HG03196 (cell line): ENCODE results near the gene SHLD2.
"Not testable (repeated sequence)": the region's sequence is repeated elsewhere in the genome, so short reads cannot be mapped to it uniquely, and the experiment has no call there.

Experiments used
- ATAC-seq: cut with Tn5 transposase; IDR thresholded peaks from one replicate; pipeline ENCODE4 v1.9.1; 2021; ENCODE audit not compliant: unreplicated experiment

SHLD2 gene, protein sequence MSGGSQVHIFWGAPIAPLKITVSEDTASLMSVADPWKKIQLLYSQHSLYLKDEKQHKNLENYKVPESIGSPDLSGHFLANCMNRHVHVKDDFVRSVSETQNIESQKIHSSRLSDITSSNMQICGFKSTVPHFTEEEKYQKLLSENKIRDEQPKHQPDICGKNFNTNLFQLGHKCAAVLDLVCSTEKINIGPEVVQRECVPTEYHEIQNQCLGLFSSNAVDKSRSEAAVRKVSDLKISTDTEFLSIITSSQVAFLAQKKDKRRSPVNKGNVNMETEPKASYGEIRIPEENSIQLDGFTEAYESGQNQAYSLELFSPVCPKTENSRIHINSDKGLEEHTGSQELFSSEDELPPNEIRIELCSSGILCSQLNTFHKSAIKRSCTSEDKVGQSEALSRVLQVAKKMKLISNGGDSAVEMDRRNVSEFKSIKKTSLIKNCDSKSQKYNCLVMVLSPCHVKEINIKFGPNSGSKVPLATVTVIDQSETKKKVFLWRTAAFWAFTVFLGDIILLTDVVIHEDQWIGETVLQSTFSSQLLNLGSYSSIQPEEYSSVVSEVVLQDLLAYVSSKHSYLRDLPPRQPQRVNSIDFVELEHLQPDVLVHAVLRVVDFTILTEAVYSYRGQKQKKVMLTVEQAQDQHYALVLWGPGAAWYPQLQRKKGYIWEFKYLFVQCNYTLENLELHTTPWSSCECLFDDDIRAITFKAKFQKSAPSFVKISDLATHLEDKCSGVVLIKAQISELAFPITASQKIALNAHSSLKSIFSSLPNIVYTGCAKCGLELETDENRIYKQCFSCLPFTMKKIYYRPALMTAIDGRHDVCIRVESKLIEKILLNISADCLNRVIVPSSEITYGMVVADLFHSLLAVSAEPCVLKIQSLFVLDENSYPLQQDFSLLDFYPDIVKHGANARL

DNA sequence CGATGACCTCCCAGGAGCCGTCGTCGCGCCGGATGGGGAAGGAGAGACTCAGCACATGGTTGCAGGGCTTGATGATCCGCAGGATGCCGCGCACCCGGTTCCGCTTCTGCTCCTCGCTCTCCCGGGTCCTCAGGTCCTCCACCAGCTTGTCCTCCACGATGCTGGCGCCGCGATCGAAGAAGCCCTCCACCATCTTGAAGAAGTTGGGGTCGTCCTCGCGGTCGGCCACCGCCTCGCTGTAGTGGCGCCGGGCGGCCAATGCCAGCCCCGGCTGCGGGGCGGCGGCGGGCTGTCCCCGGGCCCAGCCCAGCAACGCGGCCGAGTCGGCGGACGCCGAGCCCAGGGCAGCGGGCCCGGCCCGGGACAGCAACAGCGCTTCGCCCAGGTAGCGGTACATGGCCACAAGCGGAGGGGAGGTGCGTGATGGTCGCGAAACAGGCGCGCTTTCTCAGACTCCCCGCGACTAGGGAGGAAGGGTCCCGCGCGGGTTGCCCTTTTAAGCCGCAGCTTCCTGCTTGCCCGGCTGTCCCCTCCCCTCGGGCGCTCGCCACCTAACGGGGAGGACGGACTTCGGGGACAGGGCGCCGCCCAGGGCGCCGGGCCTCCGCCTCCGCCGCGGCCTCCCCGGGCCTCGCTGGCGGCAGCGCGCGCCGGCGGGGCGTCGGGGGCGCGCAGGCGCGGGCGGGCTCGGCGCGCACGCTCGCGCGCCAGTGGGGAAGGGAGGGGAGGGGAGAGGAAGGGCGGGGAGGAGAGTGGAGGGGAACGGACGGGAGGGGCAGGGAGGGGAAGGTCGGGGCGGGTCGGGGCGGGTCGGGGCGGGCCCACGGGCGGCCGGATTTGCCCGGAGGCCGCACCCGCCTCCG, at the start of gene SHLD2, which contains the start of gene GLUD1:
SHLD2 (plus strand) TSS at position 834 of the 863 bp plus-strand sequence. CDS start 56,149 bp downstream, outside the sequence.
GLUD1 (minus strand) TSS at position 471 of the 863 bp plus-strand sequence; CDS start at position 397, 74 bp downstream.
- ATAC-seq = peak; percentile 71

- ATAC-seq = no peak
Measured at GRCh38 chr10:87045434-87045938, 49.5 kb upstream of the SHLD2 start.

GRCh38 chr10:87053111-87053510, 41.9 kb upstream of the SHLD2 start:
- no peak for ATAC-seq

DNA sequence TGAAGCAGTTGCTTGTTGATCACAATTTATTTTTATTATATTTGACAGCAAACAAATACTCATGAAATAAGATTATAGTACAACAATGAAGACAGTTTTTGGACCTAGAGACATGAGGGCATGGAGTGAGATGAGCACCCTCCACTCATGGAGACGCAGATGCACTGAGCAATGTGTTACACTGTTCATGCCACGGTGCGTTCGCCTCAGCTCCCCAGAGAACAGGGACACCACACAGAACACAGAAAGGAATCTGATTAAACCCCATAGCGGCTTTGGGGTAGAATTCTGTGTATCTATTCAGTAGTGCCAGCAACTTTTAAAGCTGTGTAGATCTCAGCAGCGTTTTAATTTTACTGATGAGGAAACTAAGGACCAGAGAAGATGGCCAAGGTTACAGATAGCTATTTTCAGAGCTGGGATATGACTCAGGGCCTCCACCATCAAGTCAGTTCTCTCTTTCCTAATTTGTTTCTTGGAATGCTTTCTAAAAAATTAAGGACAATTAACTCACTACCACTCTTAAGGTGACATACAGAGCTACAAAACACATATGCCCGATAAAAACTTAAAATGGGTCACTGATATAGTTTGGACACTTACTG, 41.3 kb upstream of the SHLD2 start:
- no peak for ATAC-seq

GRCh38 chr10:87054373-87055295, 40.4 kb upstream of the SHLD2 start:
- ATAC-seq = no peak

- ATAC-seq = no peak
Measured at GRCh38 chr10:87058171-87058570, 36.8 kb upstream of the SHLD2 start.

- ATAC-seq = no peak
Measured at GRCh38 chr10:87059401-87059800, 35.6 kb upstream of the SHLD2 start.

GRCh38 chr10:87060280-87060928, 34.6 kb upstream of the SHLD2 start:
- no peak for ATAC-seq

DNA sequence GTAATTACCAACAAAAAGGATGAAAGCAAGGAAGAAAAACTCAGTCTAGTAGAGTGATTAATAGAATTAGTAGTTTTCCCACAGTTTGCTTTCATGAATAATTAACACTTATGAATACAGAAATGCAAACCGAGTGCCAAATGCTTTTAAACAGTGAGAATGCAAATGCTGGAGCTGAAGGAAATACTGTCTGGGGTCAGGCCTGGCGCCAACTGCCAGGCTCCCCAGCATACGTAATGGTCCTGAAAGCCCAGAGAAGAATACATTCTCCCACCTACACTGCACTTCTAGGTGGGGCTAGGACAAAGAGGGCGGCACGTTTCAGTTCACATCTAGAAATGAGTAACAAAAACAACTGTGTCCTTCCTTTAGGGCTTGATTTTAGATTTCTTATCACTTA, 30.4 kb upstream of the SHLD2 start:
- no peak for ATAC-seq

GRCh38 chr10:87066178-87066577, 28.8 kb upstream of the SHLD2 start:
- ATAC-seq = no peak

DNA sequence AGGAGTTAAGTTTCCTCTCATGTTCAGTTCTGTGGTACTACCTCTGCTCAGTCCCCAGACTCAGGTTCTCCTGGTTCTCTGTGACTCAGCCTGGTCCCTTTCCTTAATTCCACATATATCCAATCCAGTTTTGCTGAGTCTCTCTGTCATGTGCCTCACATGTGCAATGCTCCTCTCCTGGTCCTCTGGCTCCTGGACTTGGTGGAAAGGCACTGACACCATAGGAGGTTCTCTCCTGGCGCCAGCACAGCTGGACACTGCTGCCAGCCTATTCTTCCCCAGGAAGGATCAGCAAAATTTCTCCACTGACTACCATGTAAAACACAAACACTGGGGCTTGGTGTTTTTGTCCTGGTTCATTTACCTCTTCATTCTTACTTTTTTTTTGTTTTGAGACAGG, 28.1 kb upstream of the SHLD2 start:
- ATAC-seq = no peak

DNA sequence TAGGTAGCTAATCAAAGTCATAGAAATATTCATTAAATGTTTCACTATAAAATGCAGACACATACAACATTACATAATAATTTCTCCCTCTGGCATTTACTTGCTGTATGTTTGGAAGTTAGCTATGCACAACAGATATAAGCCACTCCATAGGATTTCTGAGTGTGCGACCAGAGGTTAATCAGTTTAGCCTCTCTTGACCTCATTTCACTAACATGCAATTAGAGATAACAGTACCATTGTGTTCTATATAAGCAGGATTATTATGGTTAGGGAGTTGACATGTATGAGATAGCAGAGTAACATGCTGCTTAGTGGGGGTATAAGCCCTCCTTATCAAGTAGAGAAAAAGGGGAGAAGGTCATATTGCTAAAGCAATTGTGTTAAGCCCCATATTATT, 26.7 kb upstream of the SHLD2 start:
- ATAC-seq = no peak

DNA sequence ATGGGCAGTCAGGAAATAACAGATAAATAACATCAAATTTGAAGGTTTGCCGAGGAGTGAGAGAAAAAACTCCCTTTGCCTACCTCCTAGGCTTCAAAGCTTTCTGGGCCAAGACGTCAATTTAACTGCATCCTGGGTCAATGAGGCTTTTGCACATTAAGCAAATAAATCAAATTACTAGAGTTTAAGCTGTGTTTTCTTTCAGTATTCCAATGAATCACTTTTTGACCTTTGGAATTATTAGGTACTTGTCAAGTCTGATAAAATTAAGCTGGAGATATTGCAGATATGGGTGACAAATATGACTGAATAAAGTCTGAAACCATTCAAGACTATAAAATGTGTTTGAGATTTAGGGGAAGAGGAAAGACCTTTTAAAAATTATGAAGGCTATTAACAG, 22.6 kb upstream of the SHLD2 start:
- ATAC-seq = no peak

GRCh38 chr10:87076421-87076820, 18.6 kb upstream of the SHLD2 start:
- ATAC-seq = not testable (repeated sequence)

GRCh38 chr10:87079106-87079836, 15.7 kb upstream of the SHLD2 start:
- no peak for ATAC-seq

- not testable (repeated sequence) for ATAC-seq
Measured at GRCh38 chr10:87080621-87081020, 14.4 kb upstream of the SHLD2 start.

DNA sequence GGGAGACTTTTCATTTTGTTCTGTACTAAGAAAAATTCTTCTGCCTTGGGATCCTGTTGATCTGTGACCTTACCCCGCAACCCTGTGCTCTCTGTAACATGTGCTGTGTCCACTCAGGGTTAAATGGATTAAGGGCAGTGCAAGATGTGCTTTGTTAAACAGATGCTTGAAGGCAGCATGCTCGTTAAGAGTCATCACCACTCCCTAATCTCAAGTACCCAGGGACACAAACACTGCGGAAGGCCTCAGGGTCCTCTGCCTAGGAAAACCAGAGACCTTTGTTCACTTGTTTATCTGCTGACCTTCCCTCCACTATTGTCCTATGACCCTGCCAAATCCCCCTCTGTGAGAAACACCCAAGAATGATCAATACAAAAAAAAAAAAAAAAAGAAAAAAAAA, 13.4 kb upstream of the SHLD2 start:
- ATAC-seq = not testable (repeated sequence)

- not testable (repeated sequence) for ATAC-seq
Measured at GRCh38 chr10:87082219-87082618, 12.8 kb upstream of the SHLD2 start.
